ENCODE data around the gene CTR9.

CTR9 gene

GRCh38 chr11:10824888-10825287 is 73.8 kb downstream of the CTR9 start:
- DNase-seq, result no peak

GRCh38 chr11:10828402-10828801 is 77.4 kb downstream of the CTR9 start:
- DNase-seq, result no peak

GRCh38 chr11:10829139-10829538 is 78.1 kb downstream of the CTR9 start:
- no peak for DNase-seq

Measured in activated CD4-positive, alpha-beta T cell treated with anti-CD3 and anti-CD28 coated beads, Interleukin-2, Interleukin-6, amounts not matched to agents 100 ng/mL and 50 ng/mL, durations not matched to agents 16 hours and 8 hours (primary cell).